GM13976 (cell line): ENCODE measurements around the gene ASS1.
"Not testable (repeated sequence)": the region's sequence is repeated elsewhere in the genome, so short reads cannot be mapped to it uniquely, and the experiment has no call there.

Experiments
- DNase-seq: peaks from one replicate; pipeline ENCODE4 v3.0.0; 2012; ENCODE audit warnings: low spot score
- CTCF ChIP-seq: IDR thresholded peaks from 2 replicates; pipeline ENCODE4 v1.5.1; 2012; ENCODE audit warnings: borderline replicate concordance, mild to moderate bottlenecking; ENCODE audit not compliant: insufficient read depth; ENCODE audit errors: extremely low read depth, missing control alignments, control extremely low read depth
- in situ Hi-C: fragments of 300-500 bp; cut with MboI; formaldehyde crosslinking; loops from one replicate; pipeline ENCODE4 v1.12.0; 2022; ENCODE audit warnings: low sequenced_read_pairs, mixed read lengths, inconsistent platforms; ENCODE audit not compliant: unreplicated experiment

The ASS1 gene

GRCh38 chr9:130433168-130433946 is 11.4 kb upstream of the ASS1 start:
- no peak for TF ChIP-seq CTCF

GRCh38 chr9:130433947-130434262 is 10.9 kb upstream of the ASS1 start:
- no peak for DNase-seq
- TF ChIP-seq CTCF: no peak
- in situ Hi-C loops: no loop called here

More at GRCh38 chr9:130433168-130433946, 11.4 kb upstream of the ASS1 start:
- in situ Hi-C loops: no loop called here
- DNase-seq: peak; percentile 63

- in situ Hi-C loops, DNase-seq: not testable (repeated sequence)
Measured at GRCh38 chr9:130434656-130435055, 10.1 kb upstream of the ASS1 start.

GRCh38 chr9:130437011-130437789 is 7.6 kb upstream of the ASS1 start:
- no peak for DNase-seq
- TF ChIP-seq CTCF: no peak
- in situ Hi-C loops: no loop called here

GRCh38 chr9:130438382-130438981 is 6.3 kb upstream of the ASS1 start:
- TF ChIP-seq CTCF: no peak
- DNase-seq: no peak
- in situ Hi-C loops: no loop called here

GRCh38 chr9:130441031-130441430 is 3.7 kb upstream of the ASS1 start:
- in situ Hi-C loops: no loop called here
- no peak for DNase-seq
- no peak for TF ChIP-seq CTCF
